PC-9 (cell line): ENCODE results near the gene TJP3. TPM values are rescaled to one million over a fixed set of nuclear protein-coding genes. Genes with fewer than 3 reads are reported as not detected.

Experiments
- BruUV-seq: library from RNA; stranded (reverse); fragments of 400-500 nt; replicated peaks from 2 replicates; lab custom pipeline; 2021; lab: Mats Ljungman, UMichigan
- CTCF ChIA-PET: fragments of 300-600 bp; sonication (Branson Sonifier 250); formaldehyde crosslinking; loops from one replicate; lab custom pipeline; 2022; ENCODE audit warnings: antibody characterized with exemption; lab: Charles Lee
- POLR2A ChIA-PET: fragments of 300-600 bp; sonication (Branson Sonifier 250); formaldehyde crosslinking; loops from one replicate; lab custom pipeline; 2022; ENCODE audit warnings: antibody characterized with exemption; ENCODE audit not compliant: unreplicated experiment; lab: Charles Lee
- DNase-seq, 2 experiments: peaks; one replicate each; pipeline versions ENCODE4 v3.0.0 to v3.0.0-alpha.2; 2015 to 2022; ENCODE audit warnings: mixed read lengths in 1 of 2
- H2AFZ ChIP-seq: fragments of 200-600 bp; sonication (generic); 2 replicates; pipeline ENCODE4 v1.8.1; 2017; ENCODE audit warnings: antibody characterized with exemption
- H3F3A ChIP-seq: fragments of 200-600 bp; sonication (generic); 2 replicates; pipeline ENCODE4 v1.8.1; 2017; ENCODE audit warnings: antibody characterized with exemption, mild to moderate bottlenecking, low read depth; ENCODE audit not compliant: insufficient read depth
- H3K27ac ChIP-seq: fragments of 200-600 bp; sonication (generic); 2 replicates; pipeline ENCODE4 v1.6.1; 2016; ENCODE audit warnings: mixed run types
- H3K27me3 ChIP-seq: fragments of 200-600 bp; sonication (generic); 2 replicates; pipeline ENCODE4 v1.6.1; 2016; ENCODE audit warnings: low read depth, mixed run types; ENCODE audit not compliant: insufficient read depth
- H3K36me3 ChIP-seq: fragments of 200-600 bp; sonication (generic); 2 replicates; pipeline ENCODE4 v1.6.1; 2016; ENCODE audit warnings: low read depth, mixed run types
- H3K4me1 ChIP-seq: fragments of 200-600 bp; sonication (generic); replicated peaks from 2 replicates; pipeline ENCODE4 v1.6.1; 2016; ENCODE audit warnings: mixed run types; ENCODE audit not compliant: insufficient read depth
- H3K4me2 ChIP-seq: fragments of 200-600 bp; sonication (generic); 2 replicates; pipeline ENCODE4 v1.6.1; 2017; ENCODE audit warnings: mixed run types
- H3K4me3 ChIP-seq: fragments of 200-600 bp; sonication (generic); 2 replicates; pipeline ENCODE4 v1.6.1; 2016; ENCODE audit warnings: mixed run types
- H3K79me2 ChIP-seq: fragments of 200-600 bp; sonication (generic); 2 replicates; pipeline ENCODE4 v1.6.1; 2017; ENCODE audit warnings: low read depth, mixed run types
- H3K9me2 ChIP-seq: fragments of 200-600 bp; sonication (generic); 2 replicates; pipeline ENCODE4 v1.8.1; 2017; ENCODE audit warnings: mild to moderate bottlenecking; ENCODE audit not compliant: insufficient read depth
- H3K9me3 ChIP-seq: fragments of 200-600 bp; sonication (generic); 2 replicates; pipeline ENCODE4 v1.8.1; 2016; ENCODE audit warnings: low read depth; ENCODE audit not compliant: insufficient read depth
- H4K20me1 ChIP-seq: fragments of 200-600 bp; sonication (generic); 2 replicates; pipeline ENCODE4 v1.8.1; 2017; ENCODE audit not compliant: insufficient read depth
- EZH2 ChIP-seq: fragments of 200-600 bp; sonication (generic); IDR thresholded peaks from 2 replicates; pipeline ENCODE4 v1.8.0; 2017; ENCODE audit warnings: antibody characterized with exemption, low read depth
- intact Hi-C: fragments of 100-400 bp; cut with micrococcal nuclease; formaldehyde crosslinking; loops from one replicate; pipeline ENCODE4 v1.10.0; 2022; ENCODE audit not compliant: unreplicated experiment
- total RNA-seq: library from RNA; stranded (reverse); gene quantifications from 2 replicates; pipeline ENCODE4 v1.2.3, GENCODE V29; 2021
- TF ChIP-seq, protein P1 (sequence below): fragments of 200-600 bp; sonication (generic); conservative IDR thresholded peaks from 2 replicates; pipeline ENCODE4 v1.6.1; 2017; ENCODE audit warnings: mixed run types, antibody characterized with exemption, mild to moderate bottlenecking, moderate library complexity

TJP3 gene
- total RNA-seq, 1 experiment from 2014 or later: 56.8 TPM

DNA sequence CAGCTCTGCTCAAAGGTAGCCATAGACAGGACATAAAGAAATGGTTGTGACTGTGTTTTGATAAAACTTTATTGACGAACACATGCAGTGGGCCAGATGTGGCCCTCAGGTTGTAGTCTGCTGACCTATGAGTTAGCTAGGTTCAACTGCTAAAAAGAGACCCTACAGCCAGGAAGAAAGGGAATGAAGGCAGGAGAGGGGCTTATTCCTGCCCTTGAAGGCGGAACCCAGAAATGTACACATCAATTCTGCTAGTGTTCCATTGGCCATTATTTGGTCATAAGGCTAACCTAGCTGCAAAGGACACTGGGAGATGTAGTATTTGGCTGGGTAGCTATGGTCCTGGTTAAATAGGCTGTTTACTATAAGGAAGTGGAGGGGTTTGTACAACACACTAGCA, 35.3 kb downstream of the TJP3 start:
- no peaks in the 10 kb centered on the region for H3F3A ChIP-seq
- no peak overlapping the region for H3K27ac ChIP-seq
- intact Hi-C loops: no loop called here
- no peak overlapping the region for H3K4me3 ChIP-seq
- H3K27me3 ChIP-seq: no peaks in the 10 kb centered on the region
- no peaks in the 10 kb centered on the region for H3K36me3 ChIP-seq
- no peaks in the 10 kb centered on the region; the same call in 1 of the 2 replicates for H4K20me1 ChIP-seq
- no peak for DNase-seq
- no peak for TF ChIP-seq EZH2
- TF ChIP-seq, protein P1, sequence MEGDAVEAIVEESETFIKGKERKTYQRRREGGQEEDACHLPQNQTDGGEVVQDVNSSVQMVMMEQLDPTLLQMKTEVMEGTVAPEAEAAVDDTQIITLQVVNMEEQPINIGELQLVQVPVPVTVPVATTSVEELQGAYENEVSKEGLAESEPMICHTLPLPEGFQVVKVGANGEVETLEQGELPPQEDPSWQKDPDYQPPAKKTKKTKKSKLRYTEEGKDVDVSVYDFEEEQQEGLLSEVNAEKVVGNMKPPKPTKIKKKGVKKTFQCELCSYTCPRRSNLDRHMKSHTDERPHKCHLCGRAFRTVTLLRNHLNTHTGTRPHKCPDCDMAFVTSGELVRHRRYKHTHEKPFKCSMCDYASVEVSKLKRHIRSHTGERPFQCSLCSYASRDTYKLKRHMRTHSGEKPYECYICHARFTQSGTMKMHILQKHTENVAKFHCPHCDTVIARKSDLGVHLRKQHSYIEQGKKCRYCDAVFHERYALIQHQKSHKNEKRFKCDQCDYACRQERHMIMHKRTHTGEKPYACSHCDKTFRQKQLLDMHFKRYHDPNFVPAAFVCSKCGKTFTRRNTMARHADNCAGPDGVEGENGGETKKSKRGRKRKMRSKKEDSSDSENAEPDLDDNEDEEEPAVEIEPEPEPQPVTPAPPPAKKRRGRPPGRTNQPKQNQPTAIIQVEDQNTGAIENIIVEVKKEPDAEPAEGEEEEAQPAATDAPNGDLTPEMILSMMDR: no peak
- H3K9me3 ChIP-seq: no peaks in the 10 kb centered on the region
- H3K4me1 ChIP-seq: no peaks in the 10 kb centered on the region
- H3K9me2 ChIP-seq: no peaks in the 10 kb centered on the region
- BruUV-seq: no TSS peak
- H3K79me2 ChIP-seq: no peaks in the 10 kb centered on the region
- ChIA-PET POLR2A (no interaction called here), CTCF (interaction anchor here (0.6 kb wide), 1 partner anchor 666 kb away, joined by 13 read pairs; no protein-coding TSS in a partner anchor)
- H2AFZ ChIP-seq: no peak overlapping the region
- no peak overlapping the region for H3K4me2 ChIP-seq

DNA sequence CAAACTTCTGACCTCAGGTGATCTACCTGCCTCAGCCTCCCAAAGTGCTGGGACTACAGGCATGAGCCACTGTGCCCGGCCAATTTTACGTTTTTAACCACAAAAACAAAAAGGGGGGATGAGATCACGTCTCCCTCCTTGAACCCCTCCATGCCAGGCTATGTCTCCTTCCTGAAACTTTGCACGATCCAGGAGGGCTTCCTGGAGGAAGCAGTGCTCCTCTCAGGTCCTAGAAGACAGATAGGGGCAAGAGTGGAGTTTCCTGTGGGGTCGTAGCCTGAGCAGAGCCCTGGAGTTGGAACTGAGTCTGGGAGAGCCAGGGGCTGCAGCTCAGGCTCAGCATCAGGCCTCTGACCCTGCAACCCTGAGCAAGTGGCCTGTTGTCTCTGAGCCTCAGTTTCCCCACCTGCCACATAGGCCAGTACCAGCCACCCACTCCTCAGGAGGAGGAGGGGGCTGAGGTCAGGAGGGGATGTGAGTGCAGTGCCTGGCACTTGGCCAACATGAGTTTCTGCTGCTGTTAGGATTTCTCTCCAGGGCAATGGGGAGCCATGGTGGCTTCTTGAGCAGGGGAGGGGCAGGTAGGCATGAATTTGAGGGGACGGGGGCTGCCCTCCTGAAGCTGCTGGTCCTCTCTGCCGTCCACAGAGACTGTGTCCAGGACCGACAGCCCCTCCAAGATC, 37.3 kb downstream of the TJP3 start:
- no peaks in the 10 kb centered on the region for H3K9me3 ChIP-seq
- no peaks in the 10 kb centered on the region for H3K36me3 ChIP-seq
- H3K27ac ChIP-seq: no peak overlapping the region
- BruUV-seq: no TSS peak
- DNase-seq: no peak
- no peaks in the 10 kb centered on the region for H3K27me3 ChIP-seq
- no peak overlapping the region for H3K4me3 ChIP-seq
- H3K9me2 ChIP-seq: no peaks in the 10 kb centered on the region
- H3K4me2 ChIP-seq: no peak overlapping the region
- POLR2A ChIA-PET: no interaction called here
- no peaks in the 10 kb centered on the region for H3K79me2 ChIP-seq
- no peaks in the 10 kb centered on the region for H3F3A ChIP-seq
- intact Hi-C loops: no loop called here
- no peak overlapping the region for H2AFZ ChIP-seq
- TF ChIP-seq, protein P1: no peak
- no peak for TF ChIP-seq EZH2
- no peaks in the 10 kb centered on the region for H3K4me1 ChIP-seq
- no peaks in the 10 kb centered on the region; the same call in 1 of the 2 replicates for H4K20me1 ChIP-seq
- CTCF ChIA-PET: no interaction called here

DNA sequence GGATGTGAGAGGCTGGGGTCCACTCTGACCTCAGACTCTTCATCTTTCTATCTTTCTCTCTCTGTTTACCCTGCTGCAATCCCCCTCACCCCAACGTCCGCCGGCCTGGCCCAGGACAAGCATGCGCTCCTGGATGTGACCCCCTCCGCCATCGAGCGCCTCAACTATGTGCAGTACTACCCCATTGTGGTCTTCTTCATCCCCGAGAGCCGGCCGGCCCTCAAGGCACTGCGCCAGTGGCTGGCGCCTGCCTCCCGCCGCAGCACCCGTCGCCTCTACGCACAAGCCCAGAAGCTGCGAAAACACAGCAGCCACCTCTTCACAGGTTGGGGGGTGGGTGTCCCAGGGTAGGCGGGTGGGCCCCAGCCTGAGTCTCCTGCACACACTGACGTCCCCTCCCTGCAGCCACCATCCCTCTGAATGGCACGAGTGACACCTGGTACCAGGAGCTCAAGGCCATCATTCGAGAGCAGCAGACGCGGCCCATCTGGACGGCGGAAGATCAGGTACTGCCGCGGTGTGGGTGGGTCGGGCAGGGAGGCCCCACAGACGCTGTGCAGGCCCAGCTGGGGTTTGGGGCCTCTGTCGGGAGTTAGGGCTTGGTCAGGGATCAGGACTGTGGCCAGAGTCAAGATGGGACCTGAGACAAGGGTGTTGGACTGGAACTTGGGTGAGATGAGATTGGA, 38.3 kb downstream of the TJP3 start:
- Histone ChIP-seq H4K20me1 (no peaks in the 10 kb centered on the region; the same call in 1 of the 2 replicates), H3K4me3 (no peak overlapping the region), H3K4me2 (no peak overlapping the region), H3K27me3 (no peaks in the 10 kb centered on the region), H3K27ac (no peak overlapping the region), H3F3A (no peaks in the 10 kb centered on the region), H2AFZ (no peak overlapping the region), H3K9me2 (no peaks in the 10 kb centered on the region), H3K9me3 (no peaks in the 10 kb centered on the region), H3K4me1 (no peaks in the 10 kb centered on the region), H3K79me2 (no peaks in the 10 kb centered on the region), H3K36me3 (no peaks in the 10 kb centered on the region)
- TF ChIP-seq, protein P1: no peak
- TF ChIP-seq EZH2: no peak
- BruUV-seq: no TSS peak
- no peak for DNase-seq
- ChIA-PET POLR2A (no interaction called here), CTCF (no interaction called here)
- intact Hi-C loops: no loop called here
